ENCODE measurements around the gene CARMIL3. TPM values are rescaled to one million over a fixed set of nuclear protein-coding genes. Genes with fewer than 3 reads are reported as not detected.

The CARMIL3 gene
- total RNA-seq, 2 experiments from 2014 or later: 0.21 to 0.32 TPM

DNA sequence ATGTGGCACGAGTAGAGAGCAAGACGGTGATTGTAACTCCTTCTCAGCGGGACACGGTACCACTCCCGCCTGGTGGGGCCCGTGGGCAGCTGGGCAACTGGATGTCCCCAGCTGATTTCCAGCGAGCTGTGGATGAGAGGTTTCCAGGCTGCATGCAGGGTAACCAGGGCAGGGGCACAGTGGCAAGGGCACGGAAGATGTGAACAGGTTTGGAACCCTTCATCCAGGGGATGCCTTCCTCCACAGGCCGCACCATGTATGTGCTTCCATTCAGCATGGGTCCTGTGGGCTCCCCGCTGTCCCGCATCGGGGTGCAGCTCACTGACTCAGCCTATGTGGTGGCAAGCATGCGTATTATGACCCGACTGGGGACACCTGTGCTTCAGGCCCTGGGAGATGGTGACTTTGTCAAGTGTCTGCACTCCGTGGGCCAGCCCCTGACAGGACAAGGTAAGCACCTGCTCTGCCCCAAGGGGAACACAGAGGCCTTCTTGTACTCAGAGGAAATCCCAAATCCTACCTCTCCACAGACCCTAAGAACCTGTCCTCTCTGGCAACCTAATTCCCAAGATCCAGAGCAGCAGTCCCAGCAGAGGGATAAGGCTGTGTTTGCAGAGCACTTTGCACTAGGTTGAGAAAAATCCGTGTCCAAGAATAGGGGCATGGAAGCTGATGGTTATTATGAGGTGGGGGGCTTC, 46.6 kb downstream of the CARMIL3 start:
- CTCF ChIA-PET (ENCODE audit: unreplicated experiment): interaction anchor here (0.6 kb wide), 1 partner anchor 10 kb away, joined by 3 read pairs; no protein-coding TSS in a partner anchor
- Histone ChIP-seq H3K4me3 (ENCODE audit: low read depth, low read length, poor library complexity, severe bottlenecking) (no peak overlapping the region), H3K27ac (ENCODE audit: low read depth, low read length, poor library complexity, severe bottlenecking) (no peak overlapping the region), H3K36me3 (ENCODE audit: insufficient read depth, low read length) (no peaks in the 10 kb centered on the region; the same call in 1 of the 2 replicates), H3K9me2 (ENCODE audit: insufficient read depth, low read length) (no peaks in the 10 kb centered on the region), H3K79me2 (ENCODE audit: insufficient read depth, low read depth, low read length) (no peaks in the 10 kb centered on the region), H3K4me2 (ENCODE audit: low read length) (no peak overlapping the region), H4K20me1 (ENCODE audit: insufficient read depth, low read length) (no peaks in the 10 kb centered on the region), H3K9me3 (ENCODE audit: low read length) (no peaks in the 10 kb centered on the region), H3K4me1 (ENCODE audit: insufficient read depth, low read length, poor library complexity, severe bottlenecking) (peaks cover 18% of the 10 kb centered on the region), H2AFZ (ENCODE audit: low read length) (no peak overlapping the region)
- intact Hi-C loops (cut with micrococcal nuclease; ENCODE audit: unreplicated experiment): no loop called here
- DNase-seq (ENCODE audit: low spot score): no peak
- POLR2A ChIA-PET: no interaction called here
- no TSS peak for BruUV-seq (replicated peaks)
- TF ChIP-seq EZH2phosphoT487 (IDR thresholded peaks at IDR 0.05; ENCODE audit: borderline replicate concordance, low read depth, low read length) (no peak), CTCF (conservative IDR thresholded peaks at IDR 0.05; ENCODE audit: low read length) (no peak)

DNA sequence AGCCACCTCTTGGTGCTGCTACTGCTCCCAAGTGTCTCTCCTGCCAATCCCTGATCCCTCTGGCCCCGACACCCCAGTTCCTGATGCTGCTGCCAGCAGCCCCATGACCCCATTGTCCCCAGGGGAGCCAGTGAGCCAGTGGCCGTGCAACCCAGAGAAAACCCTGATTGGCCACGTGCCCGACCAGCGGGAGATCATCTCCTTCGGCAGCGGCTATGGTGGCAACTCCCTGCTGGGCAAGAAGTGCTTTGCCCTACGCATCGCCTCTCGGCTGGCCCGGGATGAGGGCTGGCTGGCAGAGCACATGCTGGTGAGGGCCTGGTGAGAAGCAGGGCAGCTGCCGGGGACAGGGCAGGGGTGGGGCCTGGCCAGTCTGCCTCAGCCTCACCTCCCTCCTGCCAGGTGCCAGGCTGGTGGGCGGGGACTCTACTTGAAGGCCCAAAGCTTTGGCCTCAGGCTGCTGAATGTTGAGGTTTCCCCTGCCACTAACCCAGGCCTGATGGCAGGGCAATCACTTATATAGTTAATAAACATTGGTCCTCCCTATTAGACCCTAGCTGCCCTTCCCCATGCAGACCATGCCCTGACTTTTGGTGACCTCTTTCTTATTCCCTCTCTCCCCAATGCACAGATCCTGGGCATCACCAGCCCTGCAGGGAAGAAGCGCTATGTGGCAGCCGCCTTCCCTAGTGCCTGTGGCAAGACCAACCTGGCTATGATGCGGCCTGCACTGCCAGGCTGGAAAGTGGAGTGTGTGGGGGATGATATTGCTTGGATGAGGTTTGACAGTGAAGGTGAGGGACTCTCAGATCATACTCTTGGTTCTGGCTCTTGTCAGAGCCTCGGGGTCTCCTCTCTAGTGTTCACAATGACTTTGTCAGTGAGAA, 47.4 kb downstream of the CARMIL3 start:
- Histone ChIP-seq H3K9me2 (ENCODE audit: insufficient read depth, low read length) (no peaks in the 10 kb centered on the region), H3K27ac (ENCODE audit: low read depth, low read length, poor library complexity, severe bottlenecking) (no peak overlapping the region), H3K79me2 (ENCODE audit: insufficient read depth, low read depth, low read length) (no peaks in the 10 kb centered on the region), H3K36me3 (ENCODE audit: insufficient read depth, low read length) (peaks cover 6% of the 10 kb centered on the region), H3K4me2 (ENCODE audit: low read length) (no peak overlapping the region), H4K20me1 (ENCODE audit: insufficient read depth, low read length) (no peaks in the 10 kb centered on the region), H2AFZ (ENCODE audit: low read length) (no peak overlapping the region), H3K4me3 (ENCODE audit: low read depth, low read length, poor library complexity, severe bottlenecking) (no peak overlapping the region), H3K4me1 (ENCODE audit: insufficient read depth, low read length, poor library complexity, severe bottlenecking) (peaks cover 13% of the 10 kb centered on the region), H3K9me3 (ENCODE audit: low read length) (no peaks in the 10 kb centered on the region)
- no peak for DNase-seq (ENCODE audit: low spot score)
- CTCF ChIA-PET (ENCODE audit: unreplicated experiment): no interaction called here
- TF ChIP-seq CTCF (conservative IDR thresholded peaks at IDR 0.05; ENCODE audit: low read length): no peak
- no peak for TF ChIP-seq EZH2phosphoT487 (IDR thresholded peaks at IDR 0.05; ENCODE audit: borderline replicate concordance, low read depth, low read length)
- BruUV-seq (replicated peaks): no TSS peak
- POLR2A ChIA-PET: no interaction called here
- intact Hi-C loops (cut with micrococcal nuclease; ENCODE audit: unreplicated experiment): no loop called here

Measured in OCI-LY7 (cell line).